DOHH2 (cell line): Measurements from ENCODE around the gene AGBL4.

Experiments
- H3F3A ChIP-seq: fragments of 200-600 bp; sonication (generic), shearing (Covaris generic); 2 replicates; pipeline ENCODE4 v1.6.0; 2016; ENCODE audit warnings: antibody characterized with exemption, mild to moderate bottlenecking; ENCODE audit not compliant: control insufficient read depth, insufficient read depth
- H3K27ac ChIP-seq: fragments of 200-600 bp; sonication (generic); 2 replicates; pipeline ENCODE4 v1.5.1; 2014; ENCODE audit warnings: low read depth, mild to moderate bottlenecking, low read length, moderate library complexity
- H3K27me3 ChIP-seq: fragments of 200-600 bp; sonication (generic); 2 replicates; pipeline ENCODE4 v1.6.1; 2014; ENCODE audit warnings: mild to moderate bottlenecking, low read length, mixed read lengths; ENCODE audit not compliant: control insufficient read depth
- H3K36me3 ChIP-seq: fragments of 200-600 bp; sonication (generic); 2 replicates; pipeline ENCODE4 v1.6.1; 2014; ENCODE audit warnings: mild to moderate bottlenecking, low read length, moderate library complexity, mixed read lengths; ENCODE audit not compliant: control insufficient read depth
- H3K4me1 ChIP-seq: fragments of 200-600 bp; sonication (generic); 2 replicates; pipeline ENCODE4 v1.6.1; 2014; ENCODE audit warnings: mild to moderate bottlenecking, low read length, mixed read lengths; ENCODE audit not compliant: control insufficient read depth
- H3K4me2 ChIP-seq: fragments of 200-600 bp; sonication (generic); 2 replicates; pipeline ENCODE4 v1.6.0; 2014; ENCODE audit warnings: mild to moderate bottlenecking, low read length, moderate library complexity
- H3K4me3 ChIP-seq: fragments of 200-600 bp; sonication (generic); 2 replicates; pipeline ENCODE4 v1.5.1; 2014; ENCODE audit warnings: mild to moderate bottlenecking, low read length, mixed read lengths
- H3K79me2 ChIP-seq: fragments of 200-600 bp; sonication (generic); 2 replicates; pipeline ENCODE4 v1.6.1; 2014; ENCODE audit warnings: mild to moderate bottlenecking, low read length, mixed read lengths; ENCODE audit not compliant: control insufficient read depth
- H3K9me2 ChIP-seq: fragments of 200-600 bp; sonication (generic); replicated peaks from 2 replicates; pipeline ENCODE4 v1.6.1; 2014; ENCODE audit warnings: mild to moderate bottlenecking, low read length, mixed read lengths; ENCODE audit not compliant: control insufficient read depth
- H3K9me3 ChIP-seq: fragments of 200-600 bp; sonication (generic); 2 replicates; pipeline ENCODE4 v1.6.1; 2014; ENCODE audit warnings: antibody characterized with exemption, low read length, mixed read lengths; ENCODE audit not compliant: control insufficient read depth, insufficient read depth
- H4K20me1 ChIP-seq: fragments of 200-600 bp; sonication (generic); 2 replicates; pipeline ENCODE4 v1.6.0; 2014; ENCODE audit warnings: low read depth, mild to moderate bottlenecking, antibody characterized with exemption, low read length, moderate library complexity; ENCODE audit not compliant: control insufficient read depth, insufficient read depth
- CTCF ChIP-seq: fragments of 200-600 bp; sonication (generic); IDR thresholded peaks from one replicate; pipeline ENCODE4 v1.5.1; 2014; ENCODE audit warnings: antibody characterized with exemption, mild to moderate bottlenecking, low read depth, low read length; ENCODE audit not compliant: poor library complexity, severe bottlenecking
- EZH2phosphoT487 ChIP-seq: fragments of 200-600 bp; sonication (generic); IDR thresholded peaks from 2 replicates; pipeline ENCODE4 v1.6.1; 2017; ENCODE audit warnings: borderline replicate concordance, mild to moderate bottlenecking, antibody characterized with exemption, low read length, moderate library complexity, mixed read lengths

Gene AGBL4

GRCh38 chr1:48645883-48646282 is 1377.9 kb downstream of the AGBL4 start:
- Histone ChIP-seq H3K9me2 (no peaks in the 10 kb centered on the region), H3K27ac (no peak overlapping the region), H3F3A (no peaks in the 10 kb centered on the region), H3K4me1 (no peaks in the 10 kb centered on the region), H3K27me3 (peaks cover 2% of the 10 kb centered on the region; the same call in 1 of the 2 replicates), H3K4me2 (no peak overlapping the region), H3K36me3 (no peaks in the 10 kb centered on the region), H3K9me3 (no peaks in the 10 kb centered on the region), H3K4me3 (no peak overlapping the region), H4K20me1 (no peaks in the 10 kb centered on the region), H3K79me2 (no peaks in the 10 kb centered on the region)
- TF ChIP-seq EZH2phosphoT487, result no peak
- TF ChIP-seq CTCF, result no peak

- Histone ChIP-seq H3K4me1 (no peaks in the 10 kb centered on the region), H3K79me2 (no peaks in the 10 kb centered on the region), H3K36me3 (no peaks in the 10 kb centered on the region), H4K20me1 (no peaks in the 10 kb centered on the region), H3K27ac (no peak overlapping the region), H3K9me3 (no peaks in the 10 kb centered on the region), H3K9me2 (no peaks in the 10 kb centered on the region), H3K4me3 (no peak overlapping the region), H3K4me2 (no peak overlapping the region), H3K27me3 (peaks cover 2% of the 10 kb centered on the region; the same call in 1 of the 2 replicates), H3F3A (no peaks in the 10 kb centered on the region)
- TF ChIP-seq EZH2phosphoT487, result no peak
- TF ChIP-seq CTCF, result no peak
Measured at GRCh38 chr1:48644905-48645605, 1378.7 kb downstream of the AGBL4 start.

GRCh38 chr1:48644190-48644900 is 1379.4 kb downstream of the AGBL4 start:
- no peak overlapping the region for H3K4me3 ChIP-seq
- no peak overlapping the region for H3K27ac ChIP-seq
- no peak overlapping the region for H3K4me2 ChIP-seq
- H3K4me1 ChIP-seq, result no peaks in the 10 kb centered on the region
- H4K20me1 ChIP-seq, result no peaks in the 10 kb centered on the region
- H3K9me2 ChIP-seq, result no peaks in the 10 kb centered on the region
- H3F3A ChIP-seq, result no peaks in the 10 kb centered on the region
- H3K36me3 ChIP-seq, result no peaks in the 10 kb centered on the region
- no peaks in the 10 kb centered on the region for H3K79me2 ChIP-seq
- TF ChIP-seq EZH2phosphoT487 (no peak), CTCF (no peak)
- H3K27me3 ChIP-seq, result peaks cover 2% of the 10 kb centered on the region; the same call in 1 of the 2 replicates
- no peaks in the 10 kb centered on the region for H3K9me3 ChIP-seq
